Mucosa of gallbladder (tissue), 1 donor: ENCODE results near the gene ALDH2. TPM values are rescaled to one million over a fixed set of nuclear protein-coding genes. Genes with fewer than 3 reads are reported as not detected.
"Not testable (repeated sequence)": the region's sequence is repeated elsewhere in the genome, so short reads cannot be mapped to it uniquely, and the experiment has no call there.

ENCODE experiments used
- DNase-seq: peaks from one replicate; pipeline ENCODE4 v3.0.0-alpha.2; 2020; ENCODE audit warnings: low spot score
- total RNA-seq: library from RNA; stranded (reverse); gene quantifications from one replicate; pipeline ENCODE4 v1.2.1, GENCODE V29; 2021
- donor health status: DM: no; HTN: no; CAD: no.

ALDH2 gene
- 259 TPM for total RNA-seq

- peak; percentile 68 for DNase-seq
Measured at GRCh38 chr12:111766608-111767361, at the start of gene ALDH2. Gene ALDH2, plus strand, starts transcription at chr12:111766933. Its CDS starts 50 bp downstream, at chr12:111766983.

- not testable (repeated sequence) for DNase-seq
Measured at GRCh38 chr12:111719316-111719715, 47.4 kb upstream of the ALDH2 start.

GRCh38 chr12:111720457-111720856 lies 46.3 kb upstream of the ALDH2 start:
- no peak for DNase-seq

- DNase-seq: not testable (repeated sequence)
Measured at GRCh38 chr12:111723646-111724360, 42.9 kb upstream of the ALDH2 start.

GRCh38 chr12:111728795-111729194 lies 37.9 kb upstream of the ALDH2 start:
- no peak for DNase-seq

GRCh38 chr12:111730420-111730819 lies 36.3 kb upstream of the ALDH2 start:
- DNase-seq: no peak

- DNase-seq: no peak
Measured at GRCh38 chr12:111732786-111733185, 33.9 kb upstream of the ALDH2 start.

GRCh38 chr12:111733340-111733915 lies 33.3 kb upstream of the ALDH2 start:
- no peak for DNase-seq

- not testable (repeated sequence) for DNase-seq
Measured at GRCh38 chr12:111739524-111739923, 27.2 kb upstream of the ALDH2 start.

GRCh38 chr12:111741235-111741812 lies 25.4 kb upstream of the ALDH2 start:
- DNase-seq: no peak

- no peak for DNase-seq
Measured at GRCh38 chr12:111745211-111745610, 21.5 kb upstream of the ALDH2 start.

- no peak for DNase-seq
Measured at GRCh38 chr12:111747333-111747732, 19.4 kb upstream of the ALDH2 start.

- DNase-seq: no peak
Measured at GRCh38 chr12:111748151-111748672, 18.5 kb upstream of the ALDH2 start.

GRCh38 chr12:111748867-111749266 lies 17.9 kb upstream of the ALDH2 start:
- DNase-seq: no peak

GRCh38 chr12:111749391-111749790 lies 17.3 kb upstream of the ALDH2 start:
- no peak for DNase-seq

- peak; percentile 54 for DNase-seq
Measured at GRCh38 chr12:111753144-111753881, 13.4 kb upstream of the ALDH2 start.

GRCh38 chr12:111754671-111755070 lies 12.1 kb upstream of the ALDH2 start:
- DNase-seq: no peak

- DNase-seq: no peak
Measured at GRCh38 chr12:111756196-111756595, 10.5 kb upstream of the ALDH2 start.

GRCh38 chr12:111756681-111757080 lies 10.1 kb upstream of the ALDH2 start:
- DNase-seq: no peak

- DNase-seq: peak; percentile 51
Measured at GRCh38 chr12:111757361-111758119, 9.2 kb upstream of the ALDH2 start.

- DNase-seq: no peak
Measured at GRCh38 chr12:111758120-111758561, 8.6 kb upstream of the ALDH2 start.
